NCI-H2081 (cell line): ENCODE data around the gene CRTC3.
A peak's percentile ranks its signal among the peaks of the same experiment; 100 is the strongest.
"Not testable (repeated sequence)": the region's sequence is repeated elsewhere in the genome, so short reads cannot be mapped to it uniquely, and the experiment has no call there.

Experiments used
- DNase-seq, 2 experiments: peaks; one replicate each; lab custom pipeline; 2025; lab: John Stamatoyannopoulos, UW

CRTC3 gene

DNA sequence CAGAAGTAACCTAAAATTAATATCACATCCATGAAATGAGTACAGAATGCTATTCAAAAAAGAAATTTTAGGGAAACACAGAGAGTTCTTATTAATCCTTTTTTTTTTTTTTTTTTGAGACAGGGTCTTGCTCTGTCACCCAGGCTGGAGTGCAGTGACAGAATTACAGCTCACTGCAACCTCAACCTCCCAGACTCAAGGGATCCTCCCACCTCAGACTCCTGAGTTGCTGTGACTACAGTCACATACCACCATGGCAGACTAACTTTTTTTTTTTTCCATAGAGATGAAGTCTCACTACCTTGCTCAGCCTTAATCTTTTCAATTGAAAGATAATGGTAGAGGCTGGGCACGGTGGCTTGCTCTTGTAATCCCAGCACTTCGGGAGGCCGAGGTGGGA is 6.3 kb upstream of the CRTC3 start:
- DNase-seq = no peak

DNA sequence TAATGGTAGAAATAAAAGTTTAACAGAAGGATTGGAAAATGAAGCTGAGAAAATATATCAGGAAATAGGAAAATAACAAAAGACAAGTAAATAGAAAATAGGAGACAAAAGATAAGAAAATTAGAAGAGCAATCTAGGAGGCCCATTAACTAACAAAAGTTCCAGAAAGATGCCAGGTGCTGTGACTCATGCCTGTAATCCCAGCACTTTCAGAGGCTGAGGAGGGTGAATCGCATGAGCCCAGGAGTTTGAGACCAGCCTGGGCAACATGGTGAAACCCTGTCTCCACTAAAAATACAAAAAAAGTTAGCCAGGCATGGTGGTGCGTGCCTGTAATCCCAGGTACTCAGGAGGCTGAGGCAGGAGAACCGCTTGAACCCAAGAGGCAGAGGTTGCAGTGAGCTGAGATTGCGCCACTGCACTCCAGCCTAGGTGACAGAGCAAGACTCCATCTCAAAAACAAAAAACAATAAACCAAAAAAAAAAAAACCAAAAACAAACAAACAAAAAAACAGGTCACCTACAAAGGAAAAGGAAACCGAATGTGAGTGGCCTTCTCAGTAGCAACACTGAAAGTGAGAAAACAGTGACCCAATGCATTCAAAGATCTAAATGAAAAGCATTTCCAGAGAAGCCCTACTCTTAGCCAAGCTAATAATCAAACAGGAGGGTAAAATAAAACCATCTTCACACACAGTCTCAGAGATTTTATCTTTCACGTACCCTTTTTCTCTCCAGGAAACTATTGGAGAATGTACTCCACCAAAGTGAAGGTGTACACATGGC is 5.5 kb upstream of the CRTC3 start:
- DNase-seq = not testable (repeated sequence)

DNA sequence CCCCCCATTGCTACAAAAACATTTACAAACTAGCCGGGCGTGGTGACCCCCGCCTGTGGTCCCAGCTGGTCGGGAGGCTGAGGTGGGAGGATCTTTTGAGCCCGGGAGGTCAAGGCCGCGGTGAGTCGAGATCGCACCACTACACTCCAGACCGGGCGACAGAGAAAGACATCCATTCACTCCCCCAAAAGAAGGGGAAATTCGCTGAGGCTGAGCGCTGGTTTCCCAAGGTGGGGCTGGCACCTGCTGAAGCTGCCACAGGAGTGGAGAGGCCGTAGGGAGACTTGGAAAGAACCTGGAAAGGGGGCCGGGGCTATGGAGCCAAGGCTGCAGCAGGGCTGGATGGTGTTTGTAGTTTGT is 732 bp upstream of the CRTC3 start:
- no peak for DNase-seq

DNA sequence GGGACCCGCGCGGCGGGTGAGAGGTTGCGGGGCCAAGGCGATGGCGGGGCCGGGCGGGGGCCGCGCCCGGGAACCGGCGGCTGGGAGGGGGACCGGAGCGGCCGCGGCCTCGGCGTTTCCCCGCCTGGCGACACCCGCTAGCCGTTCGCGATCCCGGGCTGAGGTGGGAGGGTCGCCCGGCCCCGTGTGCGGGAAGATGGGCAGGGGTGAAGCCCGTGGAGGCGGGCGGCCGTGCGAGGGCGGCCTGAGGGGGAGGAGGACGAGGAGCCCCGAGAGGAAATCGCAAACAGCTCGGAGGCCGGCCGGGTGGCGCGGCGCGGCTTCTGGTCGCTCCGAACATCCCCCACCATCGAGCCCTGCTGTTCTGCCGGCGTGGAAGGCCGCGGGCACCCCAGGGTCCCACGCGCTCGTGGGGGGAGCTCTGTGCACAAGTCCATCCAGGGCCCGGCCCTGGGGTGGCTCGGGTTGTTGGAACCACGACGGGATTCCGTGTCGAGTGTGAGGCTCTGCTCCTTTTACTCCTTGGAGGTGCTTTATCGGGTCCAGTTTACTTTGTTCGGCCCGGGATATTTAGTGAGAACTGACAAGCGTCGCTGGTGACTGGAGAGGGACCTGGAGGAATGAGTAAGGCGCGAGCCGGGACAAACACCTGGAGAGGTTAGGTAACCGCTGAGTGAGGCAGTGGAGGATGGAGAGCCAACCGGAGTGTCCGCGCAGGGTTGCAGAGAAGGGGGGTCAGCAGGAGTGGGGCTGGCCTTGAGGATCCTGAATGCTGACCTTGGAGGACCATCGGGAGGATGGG is 728 bp downstream of the CRTC3 start:
- peak; percentile 15 to 50 for DNase-seq

DNA sequence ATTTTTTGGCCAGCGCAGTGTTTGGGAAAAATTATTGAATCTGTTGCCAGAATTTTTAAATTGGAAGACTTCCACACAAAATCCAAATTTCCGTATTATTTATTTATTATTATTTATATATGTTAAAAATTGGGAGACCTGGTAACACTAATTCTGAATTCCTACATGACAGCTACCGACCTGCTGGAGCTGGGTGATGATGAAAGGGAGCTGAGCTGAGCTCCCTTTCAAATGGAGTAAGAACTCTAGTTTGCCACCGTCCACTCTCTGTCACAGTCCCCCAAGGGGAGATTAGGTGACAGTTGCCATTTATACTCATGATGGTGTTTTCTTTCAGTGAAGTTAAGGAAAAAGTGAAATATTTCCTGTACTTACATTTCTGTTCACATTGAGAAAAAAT is 1.4 kb downstream of the CRTC3 start:
- no peak for DNase-seq

DNA sequence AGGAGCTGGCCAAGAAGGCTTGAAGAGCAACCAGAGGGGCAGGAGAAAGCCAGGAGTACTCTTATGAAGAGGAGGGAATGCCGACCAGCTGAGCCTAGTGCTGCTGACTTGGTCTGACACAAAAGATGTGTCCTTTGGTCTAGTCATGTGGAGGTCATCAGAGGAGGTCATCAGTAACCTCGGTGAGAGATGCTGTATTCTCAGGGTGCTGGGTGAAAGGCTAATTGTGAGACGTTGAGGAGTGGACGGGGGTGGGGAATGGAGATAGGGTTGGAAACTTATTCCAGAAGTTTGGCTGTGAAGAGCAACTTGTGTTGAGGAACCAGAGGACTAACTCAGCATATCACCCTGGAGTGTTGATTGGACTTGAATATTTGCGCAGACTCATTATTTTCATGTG is 5.5 kb downstream of the CRTC3 start:
- DNase-seq = no peak

DNA sequence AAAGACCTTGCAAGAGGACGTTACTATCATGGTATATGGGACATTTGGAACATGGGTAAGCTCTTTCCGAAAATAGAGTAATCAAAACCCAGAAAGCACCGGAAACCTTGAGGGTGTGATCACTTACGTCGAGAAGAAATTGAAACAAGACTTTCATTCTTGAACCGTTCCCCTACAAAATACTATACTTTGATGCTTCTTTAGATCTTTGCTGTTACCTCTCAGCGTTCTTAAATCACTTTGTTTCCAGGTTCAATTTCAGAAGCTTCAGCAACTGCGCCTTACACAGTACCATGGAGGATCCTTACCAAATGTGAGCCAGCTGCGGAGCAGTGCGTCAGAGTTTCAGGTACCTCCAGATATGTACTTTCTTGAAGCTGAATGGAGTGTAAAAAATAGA is 10.1 kb downstream of the CRTC3 start:
- DNase-seq = no peak

DNA sequence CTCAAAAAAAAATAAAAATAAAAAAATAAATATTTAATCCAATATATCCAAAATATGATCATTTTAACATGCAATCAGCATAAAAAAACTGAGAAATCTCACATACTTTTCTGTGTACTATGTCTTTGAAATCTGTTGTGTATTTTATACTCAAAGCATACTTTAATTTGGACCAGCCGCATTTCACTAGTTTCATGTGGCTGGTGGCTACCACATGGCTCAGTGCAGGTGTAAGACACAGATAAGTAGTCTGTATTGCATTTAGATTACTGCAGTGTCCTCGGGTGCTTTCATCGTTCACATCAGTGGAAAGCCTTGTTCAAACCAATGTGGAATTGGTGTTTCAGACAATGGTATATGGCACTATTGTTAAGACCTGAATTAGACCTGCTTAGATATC is 11.0 kb downstream of the CRTC3 start:
- DNase-seq = no peak

DNA sequence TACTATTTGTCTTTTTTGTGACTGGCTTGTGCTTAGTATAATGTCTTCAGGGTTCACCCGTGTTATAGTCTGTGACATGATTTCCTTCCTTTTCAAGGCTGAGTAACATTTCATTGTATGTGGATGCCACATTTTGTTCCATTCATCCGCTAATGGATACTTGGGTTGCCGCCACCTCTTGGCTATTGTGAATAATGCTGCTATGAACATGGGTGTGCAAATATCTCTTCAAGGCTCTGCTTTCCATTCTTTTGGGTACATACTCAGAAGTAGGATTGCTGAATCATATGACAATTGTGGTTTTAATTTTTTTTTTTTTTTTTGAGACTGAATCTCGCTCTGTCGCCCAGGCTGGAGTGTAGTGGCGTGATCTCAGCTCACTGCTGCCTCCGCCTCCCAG is 15.4 kb downstream of the CRTC3 start:
- no peak for DNase-seq

DNA sequence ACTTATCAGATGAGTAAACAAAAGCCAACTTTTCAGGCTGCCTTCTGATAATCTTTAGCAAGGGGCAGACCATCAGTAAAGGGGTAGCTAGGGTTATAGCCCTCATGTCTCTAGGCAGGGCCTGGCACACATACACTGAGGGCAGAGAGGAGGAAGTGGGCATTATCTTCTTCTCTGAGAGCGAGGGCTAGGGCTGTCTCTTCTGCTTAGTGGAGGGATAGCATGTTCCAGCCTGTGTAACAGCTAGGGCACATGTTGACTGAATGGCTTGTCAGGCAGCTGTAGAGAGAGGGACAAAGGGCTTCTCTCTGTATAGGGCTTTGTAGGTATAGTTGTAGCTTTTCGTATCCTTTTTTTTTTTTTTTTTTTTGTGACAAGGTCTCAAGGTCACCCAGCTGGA is 17.8 kb downstream of the CRTC3 start:
- no peak for DNase-seq

DNA sequence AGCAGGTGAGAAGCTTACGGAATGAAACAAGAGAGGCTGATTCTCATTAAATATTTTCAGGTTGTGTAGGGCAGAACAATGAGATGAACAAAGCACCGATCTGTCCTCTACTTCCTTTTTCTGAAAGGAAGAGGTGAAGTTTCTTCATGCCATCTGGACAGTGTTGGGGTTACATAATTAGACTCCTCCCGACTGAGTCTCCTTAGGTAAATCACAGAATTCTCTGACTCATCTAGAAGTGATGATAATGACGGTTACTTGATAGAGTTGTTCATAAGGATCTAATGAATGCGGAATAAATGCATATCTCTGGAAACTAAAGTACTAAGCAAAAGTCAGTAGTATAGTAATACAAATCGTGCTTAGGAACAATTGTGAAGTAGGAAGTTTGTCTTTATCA is 21.2 kb downstream of the CRTC3 start:
- DNase-seq = no peak

DNA sequence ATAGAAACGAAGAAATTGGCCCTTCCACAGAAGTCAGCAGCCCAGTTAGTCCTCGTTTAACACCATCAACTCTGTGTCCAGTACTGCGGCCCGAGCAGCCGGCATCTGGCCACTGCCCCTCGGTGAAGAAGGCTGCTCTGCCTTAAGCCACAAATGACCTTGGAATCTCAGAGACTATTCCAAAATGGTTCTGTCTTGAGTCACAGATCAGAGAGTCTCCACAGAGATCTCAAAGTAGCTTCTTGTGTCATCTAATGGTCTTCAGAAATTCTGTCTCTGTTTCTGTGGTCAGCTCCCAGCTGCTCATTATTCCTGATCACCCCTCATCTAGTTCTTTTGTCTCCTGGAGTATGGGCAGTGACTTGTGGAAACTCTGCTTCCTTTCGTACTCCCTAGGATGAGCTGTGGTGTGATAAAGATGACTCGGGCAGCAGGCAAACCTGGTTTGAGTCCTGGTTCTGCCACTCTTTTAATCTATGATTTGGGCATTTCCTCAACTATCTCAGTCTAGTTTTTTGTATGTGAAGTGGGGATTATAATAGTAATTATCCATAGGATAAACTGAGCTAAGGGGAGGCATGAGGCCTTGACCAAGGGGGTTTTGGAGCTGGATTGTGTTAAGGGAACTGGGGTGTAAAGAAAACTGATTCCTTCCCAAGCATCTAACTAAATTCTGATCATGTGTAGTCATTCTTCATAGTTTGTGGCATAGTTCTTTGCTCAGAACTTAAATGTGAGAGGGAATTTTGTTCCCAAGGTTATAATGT is 22.6 kb downstream of the CRTC3 start:
- DNase-seq = no peak

DNA sequence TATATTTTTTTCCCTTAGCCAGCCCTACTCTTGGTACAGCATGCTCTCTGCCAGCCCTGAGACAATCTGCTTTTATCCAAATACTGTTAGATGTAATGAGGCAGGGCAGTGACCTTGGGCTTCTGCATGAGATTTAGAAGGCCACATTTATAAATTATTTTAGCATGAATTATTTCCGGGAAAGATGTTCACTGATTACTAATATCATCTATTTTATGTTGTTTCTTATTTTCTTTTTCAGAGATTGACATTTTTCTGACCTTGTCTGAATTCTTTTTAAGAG is 23.1 kb downstream of the CRTC3 start:
- DNase-seq = no peak

DNA sequence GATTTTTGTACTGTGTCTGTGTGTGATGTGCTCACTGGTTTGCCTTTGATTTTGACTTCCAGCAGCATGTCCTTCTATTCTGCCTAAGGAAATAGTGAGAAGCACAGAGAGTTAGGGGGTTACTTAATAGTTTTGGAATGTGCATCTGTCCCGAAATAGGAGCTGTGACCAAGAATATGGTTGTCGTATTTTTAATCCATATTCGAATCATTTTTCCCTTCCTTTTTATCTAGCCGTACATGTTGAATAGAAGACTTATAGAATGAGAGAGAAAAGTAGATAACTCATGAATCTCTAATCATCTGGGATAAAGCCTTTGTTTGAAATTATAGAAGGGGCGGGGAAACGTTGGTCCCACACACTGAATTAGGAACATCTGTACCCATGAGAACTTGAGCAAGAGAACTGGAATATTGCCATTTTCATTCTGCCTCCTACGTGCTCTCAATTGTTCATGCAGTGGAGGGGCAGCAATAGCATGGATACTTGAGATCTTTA is 23.6 kb downstream of the CRTC3 start:
- no peak for DNase-seq

DNA sequence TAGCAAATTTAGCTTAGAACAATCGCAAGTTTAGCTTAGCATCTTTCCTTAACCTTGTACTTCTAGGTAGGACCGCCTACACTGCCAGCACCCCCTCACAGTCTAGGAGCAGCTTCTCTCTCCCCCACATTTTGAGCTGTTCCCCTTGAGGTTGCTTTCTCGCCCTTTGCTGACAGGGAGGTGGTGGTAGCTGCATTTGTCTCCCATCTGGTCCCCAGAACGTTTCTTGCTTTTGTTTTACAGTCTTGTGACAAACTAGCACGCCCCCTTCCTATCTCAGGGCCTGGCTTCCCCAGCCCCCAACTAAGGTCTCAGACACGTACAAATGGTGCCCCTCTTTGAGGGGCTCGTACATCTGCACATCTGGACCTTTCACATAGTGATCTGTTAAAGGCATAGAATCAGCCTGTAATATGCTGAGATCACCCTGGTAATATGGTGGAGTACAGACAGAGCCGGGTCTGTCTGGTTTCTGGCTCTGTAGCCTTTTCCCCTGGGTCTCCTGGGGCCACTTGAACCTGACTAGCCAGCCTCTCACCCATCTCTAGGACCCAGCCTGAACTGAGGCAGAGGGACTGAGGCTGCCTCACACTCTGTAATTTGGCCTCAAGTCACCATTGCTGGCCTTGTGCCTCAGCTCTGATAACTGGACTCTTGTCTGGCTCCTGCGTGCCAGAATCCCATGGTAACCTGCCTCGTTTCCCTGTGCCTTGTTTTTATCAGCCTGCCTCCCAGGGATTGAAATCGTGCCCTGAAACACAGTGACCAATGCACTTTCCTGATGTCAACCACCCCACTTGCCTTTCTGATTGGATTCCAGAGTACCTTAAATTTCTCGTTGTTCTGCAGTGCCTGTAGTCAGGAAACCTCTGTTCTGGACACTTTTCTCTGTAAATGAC is 27.7 kb downstream of the CRTC3 start:
- no peak for DNase-seq

DNA sequence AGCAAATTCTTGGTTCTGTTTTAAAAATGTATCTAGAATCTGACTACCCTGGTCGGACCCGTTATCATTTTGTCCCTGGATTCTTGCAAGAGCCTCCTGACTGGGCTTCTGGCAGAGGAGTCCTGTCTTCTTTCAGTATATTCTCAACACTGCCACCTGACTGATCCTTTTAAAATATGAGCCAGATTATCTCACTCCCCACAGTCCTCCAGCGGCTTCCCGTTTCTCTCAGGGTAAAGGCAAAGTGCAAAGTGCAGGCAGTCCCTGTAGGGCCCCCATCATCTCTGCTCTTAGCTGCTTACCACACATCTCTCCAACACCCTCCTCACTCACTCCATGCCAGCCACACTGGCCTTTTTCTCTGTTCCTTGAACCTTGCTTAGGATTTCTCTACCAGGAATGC is 28.4 kb downstream of the CRTC3 start:
- DNase-seq = no peak

DNA sequence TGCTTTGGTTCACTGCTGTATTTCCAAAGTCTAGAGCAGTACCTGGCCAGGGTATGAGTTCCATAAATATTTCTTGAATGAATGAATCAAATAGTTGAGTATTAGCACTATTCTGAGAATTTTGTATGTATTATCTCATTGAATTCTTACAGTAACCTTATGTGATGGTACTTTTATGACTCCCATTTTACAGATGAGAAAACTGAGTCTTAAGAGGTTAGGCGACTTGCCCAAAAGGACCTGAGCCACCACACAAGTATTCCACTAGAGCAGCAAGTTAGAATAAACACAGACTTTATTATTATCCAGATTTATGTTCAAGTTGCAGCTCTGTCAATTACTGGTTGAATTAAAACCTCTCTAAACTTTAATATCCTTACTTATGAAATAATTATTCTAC is 29.4 kb downstream of the CRTC3 start:
- no peak for DNase-seq

DNA sequence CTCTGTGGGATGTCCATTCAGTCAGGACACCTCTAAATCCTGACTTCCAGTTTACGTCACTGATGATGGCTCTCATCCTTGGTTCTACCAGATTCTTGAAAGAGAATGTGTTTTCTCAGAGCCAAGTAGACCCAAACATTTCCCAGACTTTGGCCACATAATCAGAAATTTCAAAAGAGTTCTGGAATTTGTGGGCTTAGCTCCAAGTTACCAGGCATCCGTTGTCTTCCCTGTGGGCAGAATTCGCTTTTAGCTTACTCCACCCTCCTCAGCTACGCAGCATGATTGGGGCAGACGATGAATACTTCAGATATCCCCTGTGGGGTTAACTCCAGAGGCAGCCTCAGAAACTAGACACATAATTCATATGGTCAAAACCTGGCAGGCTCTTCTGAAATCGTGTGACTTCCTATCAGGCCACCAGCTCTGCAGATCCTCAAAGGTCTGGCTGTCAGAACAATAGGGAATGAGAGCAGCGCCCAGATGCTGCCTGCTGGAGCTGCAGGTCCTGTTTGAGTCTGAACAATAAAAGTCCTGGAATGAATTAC is 30.6 kb downstream of the CRTC3 start:
- DNase-seq = no peak

DNA sequence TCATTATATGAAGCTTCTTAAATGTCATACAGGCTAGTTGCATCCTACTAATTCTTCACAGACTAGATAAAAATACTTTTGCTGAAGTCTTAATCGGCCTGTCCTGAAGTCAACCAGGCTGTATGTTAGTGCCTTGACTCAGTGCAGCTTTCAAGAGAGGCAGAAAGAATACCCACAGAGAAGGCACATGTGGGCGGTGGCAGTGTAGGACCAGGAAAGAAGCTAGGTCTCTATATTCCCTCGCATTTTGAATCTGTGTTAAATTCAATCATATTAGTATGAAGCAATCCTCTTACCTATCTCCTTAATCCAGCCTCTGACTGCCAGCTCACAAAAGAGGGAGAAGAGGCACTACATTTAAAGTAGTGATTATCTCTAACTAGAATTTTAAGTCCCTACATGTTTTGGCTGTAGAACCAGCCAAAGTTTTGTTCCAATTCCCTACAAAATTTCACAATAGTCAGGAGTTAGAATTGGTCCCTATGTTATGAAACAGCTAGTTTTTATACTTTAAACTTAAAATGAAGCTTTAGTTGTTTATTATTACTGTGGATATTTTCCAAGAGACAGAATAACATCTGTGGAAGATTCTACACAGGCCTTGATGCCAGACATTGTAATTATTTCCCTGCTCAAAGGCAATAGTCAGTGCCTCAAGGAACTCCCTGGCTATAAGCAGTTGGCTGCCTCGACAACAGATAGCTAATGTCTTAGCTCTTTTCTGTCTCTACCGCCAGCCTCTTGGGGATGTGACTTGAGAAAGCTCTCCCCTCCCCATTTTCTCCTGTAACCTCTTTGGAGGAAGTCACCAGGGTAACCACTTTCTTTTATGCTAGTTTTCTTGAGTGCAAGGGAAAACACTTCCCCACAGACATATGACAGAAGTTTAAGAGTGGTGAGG is 31.9 kb downstream of the CRTC3 start:
- no peak for DNase-seq

DNA sequence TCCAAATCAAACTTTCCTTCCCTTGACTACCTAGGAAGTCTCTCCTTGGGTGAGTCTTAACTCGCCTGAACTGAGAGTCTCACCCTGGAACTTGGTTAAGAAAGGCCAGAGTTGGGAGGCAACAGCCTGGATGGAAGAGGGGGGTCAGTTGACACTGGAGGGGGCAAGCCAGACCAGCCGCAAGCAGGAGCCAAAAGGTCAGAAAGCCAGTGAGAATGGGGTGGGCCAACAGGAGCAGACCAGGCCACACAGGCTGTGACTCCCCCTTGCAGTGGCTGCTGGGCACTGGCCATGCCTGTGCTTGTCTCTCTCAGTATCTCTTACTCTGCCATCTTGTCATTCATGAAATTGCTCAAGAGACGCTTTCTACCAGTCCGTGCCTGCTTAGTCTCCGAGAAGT is 32.9 kb downstream of the CRTC3 start:
- DNase-seq = no peak

DNA sequence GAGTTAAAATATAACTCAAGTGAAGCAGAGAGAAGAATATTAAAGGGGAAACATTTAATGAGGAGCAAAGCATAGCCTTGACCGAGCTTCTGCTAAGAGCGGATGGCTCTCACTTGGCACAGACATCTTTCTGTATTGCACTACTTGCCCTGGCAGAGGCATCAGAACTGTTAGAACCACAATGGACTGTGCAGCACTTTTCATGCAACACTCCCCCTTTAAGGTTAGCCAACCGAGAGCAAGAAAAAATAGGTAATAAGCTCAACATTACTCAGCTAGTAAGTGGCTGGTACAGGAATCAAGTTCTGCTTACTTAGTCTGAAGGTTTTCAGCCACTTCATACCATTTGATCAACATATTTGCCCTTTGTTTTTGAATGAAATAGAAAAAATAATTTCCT is 33.7 kb downstream of the CRTC3 start:
- DNase-seq = no peak
